Vagina (tissue), 2 donors: ENCODE data around the gene C16orf95.

Experiments
- CTCF ChIP-seq, 3 experiments: fragments of 450-650 bp in 2 of 3; fragments of 200-600 bp in 1 of 3; sonication (generic) in 1 of 3; IDR thresholded peaks; one replicate each; pipeline ENCODE4 v1.5.1; 2017 to 2019; ENCODE audit warnings: antibody characterized with exemption in 3 of 3, mild to moderate bottlenecking in 2 of 3, moderate library complexity in 2 of 3
- POLR2A ChIP-seq, 2 donors: fragments of 450-650 bp; IDR thresholded peaks; one replicate each; pipeline ENCODE4 v1.6.1; 2017; ENCODE audit warnings: antibody characterized with exemption in 2 of 2, mild to moderate bottlenecking in 2 of 2, moderate library complexity in 2 of 2

- no peak for TF ChIP-seq CTCF (IDR thresholded peaks at IDR 0.05)
- TF ChIP-seq POLR2A (IDR thresholded peaks at IDR 0.05) = no peak
Observed at GRCh38 chr16:87333581-87334331, 16.6 kb upstream of the C16orf95 start.
